K562 (cell line): ENCODE measurements around the gene CCDC85A. TPM values are rescaled to one million over a fixed set of nuclear protein-coding genes. Genes with fewer than 3 reads are reported as not detected.

Experiments used
- ATAC-seq: fragments of 200-7000 bp; cut with Tn5 transposase; 3 replicates; pipeline ENCODE4 v1.9.1; 2020; ENCODE audit warnings: moderate library complexity
- BruUV-seq: library from RNA; stranded (reverse); fragments of 400-500 nt; replicated peaks from 2 replicates; lab custom pipeline; 2021; lab: Mats Ljungman, UMichigan
- CTCF ChIA-PET: fragments of 300-600 bp; formaldehyde crosslinking; extraction: SDS; loops from one replicate; lab custom pipeline; 2021; ENCODE audit warnings: low intra/inter-chr PET ratio; lab: Yijun Ruan, JAX
- POLR2A ChIA-PET: fragments of 300-600, 350-650 bp; sonication (Branson Sonifier 250); formaldehyde crosslinking; extraction: SDS; loops from one replicate; lab custom pipeline; 2021; ENCODE audit warnings: antibody characterized with exemption, inconsistent platforms; lab: Yijun Ruan, JAX
- DNase-seq, 4 experiments: peaks; one replicate each; pipeline versions ENCODE4 v3.0.0 to v3.0.0-alpha.2; 2011 to 2018; ENCODE audit warnings: low spot score in 3 of 4, mixed read lengths in 3 of 4; ENCODE audit errors: extremely low read depth in 1 of 4
- FAIRE-seq: peaks from 2 replicates; lab custom pipeline; 2011; peaks lifted over from hg19 to GRCh38; lab: Jason Lieb, UNC
- H2AFZ ChIP-seq: 2 replicates; pipeline ENCODE4 v1.6.0; 2011; ENCODE audit warnings: low read depth, low read length, control low read depth, inconsistent platforms
- H3K27ac ChIP-seq: fragments of 200-600 bp; 3 replicates; pipeline ENCODE4 v1.8.0; 2011; ENCODE audit warnings: low read depth, mild to moderate bottlenecking, control low read depth, inconsistent platforms, low read length, moderate library complexity, mixed read lengths; ENCODE audit errors: extremely low read depth
- H3K27me3 ChIP-seq, 2 experiments: fragments of 300-600 bp in 1 of 2; 2 replicates in 1 of 2; 3 replicates in 1 of 2; pipeline versions ENCODE4 v1.6.0 to v1.8.0; 2011; ENCODE audit warnings: inconsistent platforms in 2 of 2, low read length in 2 of 2, mild to moderate bottlenecking in 1 of 2, mixed read lengths in 1 of 2, moderate library complexity in 1 of 2; ENCODE audit not compliant: control insufficient read depth in 2 of 2, insufficient read depth in 2 of 2
- H3K36me3 ChIP-seq: fragments of 300-600 bp; 3 replicates; pipeline ENCODE4 v1.8.0; 2011; ENCODE audit warnings: mild to moderate bottlenecking, low read length, inconsistent platforms; ENCODE audit not compliant: control insufficient read depth, insufficient read depth
- H3K4me1 ChIP-seq, 2 experiments: fragments of 200-600 bp in 1 of 2; replicated peaks in 1 of 2; 2 replicates in 1 of 2; 3 replicates in 1 of 2; pipeline versions ENCODE4 v1.5.1 to v1.8.0; 2011; ENCODE audit warnings: inconsistent platforms in 2 of 2, low read length in 2 of 2, mild to moderate bottlenecking in 1 of 2, mixed read lengths in 1 of 2, moderate library complexity in 1 of 2; ENCODE audit not compliant: control insufficient read depth in 2 of 2, insufficient read depth in 2 of 2
- H3K4me2 ChIP-seq: 2 replicates; pipeline ENCODE4 v1.6.1; 2011; ENCODE audit warnings: low read length, control low read depth, inconsistent platforms, mixed read lengths; ENCODE audit not compliant: insufficient read depth
- H3K4me3 ChIP-seq: fragments of 200-600 bp; sonication (generic), shearing (Covaris generic); 2 replicates; pipeline ENCODE4 v1.5.1; 2016; ENCODE audit warnings: control low read depth, inconsistent platforms
- H3K79me2 ChIP-seq: fragments of 200-600 bp; 3 replicates; pipeline ENCODE4 v1.8.0; 2011; ENCODE audit warnings: low read length, inconsistent platforms; ENCODE audit not compliant: control insufficient read depth, insufficient read depth
- H3K9ac ChIP-seq, 2 experiments: 2 replicates each; pipeline versions ENCODE4 v1.6.0 to v1.6.1; 2011; ENCODE audit warnings: low read depth in 2 of 2, low read length in 2 of 2, control low read depth in 1 of 2, inconsistent platforms in 1 of 2, mild to moderate bottlenecking in 1 of 2, mixed read lengths in 1 of 2; ENCODE audit not compliant: insufficient read depth in 1 of 2
- H3K9me1 ChIP-seq: one replicate; pipeline ENCODE4 v1.6.0; 2011; ENCODE audit warnings: inconsistent platforms, mild to moderate bottlenecking, low read length, moderate library complexity; ENCODE audit not compliant: control insufficient read depth, insufficient read depth
- H3K9me3 ChIP-seq: replicated peaks from 2 replicates; pipeline ENCODE4 v1.5.1; 2011; ENCODE audit warnings: low read depth, low read length, inconsistent platforms; ENCODE audit not compliant: control insufficient read depth, insufficient read depth
- H4K20me1 ChIP-seq: replicated peaks from 2 replicates; pipeline ENCODE4 v1.6.1; 2011; ENCODE audit warnings: low read length, inconsistent platforms, mixed read lengths; ENCODE audit not compliant: control insufficient read depth, insufficient read depth
- BHLHE40 ChIP-seq: IDR thresholded peaks from 2 replicates; pipeline ENCODE4 v1.6.1; 2011; ENCODE audit warnings: low read length, improper control_type of control experiment
- BMI1 ChIP-seq: fragments of 150-350 bp; IDR thresholded peaks from 2 replicates; pipeline ENCODE4 v1.6.1; 2014; ENCODE audit warnings: low read length
- CREBBP ChIP-seq: IDR thresholded peaks from one replicate; pipeline ENCODE4 v1.6.1; 2012; ENCODE audit warnings: low read depth, mild to moderate bottlenecking, control low read depth, inconsistent platforms, low read length
- KAT2B ChIP-seq: IDR thresholded peaks from one replicate; pipeline ENCODE4 v1.6.1; 2012; ENCODE audit warnings: low read depth, mild to moderate bottlenecking, control low read depth, inconsistent platforms, low read length, moderate library complexity
- RHOXF2B ChIP-seq: fragments of 250-450 bp; sonication (Bioruptor Pico); conservative IDR thresholded peaks from 2 replicates; pipeline ENCODE4 v1.5.1; 2021
- TSHZ1 ChIP-seq: fragments of 250-450 bp; sonication (Bioruptor Pico); IDR thresholded peaks from 2 replicates; pipeline ENCODE4 v1.4.0; 2020; ENCODE audit warnings: mild to moderate bottlenecking, moderate library complexity
- U2AF1 ChIP-seq: fragments of 200-400 bp; formaldehyde crosslinking; optimal IDR thresholded peaks from 2 replicates; pipeline ENCODE3; 2017; ENCODE audit warnings: mild to moderate bottlenecking, low read depth, low read length, moderate library complexity
- ZNF324 ChIP-seq: fragments of 250-450 bp; sonication (Bioruptor Pico); IDR thresholded peaks from 2 replicates; pipeline ENCODE4 v1.4.0; 2020; ENCODE audit warnings: mild to moderate bottlenecking
- ZNF408 ChIP-seq: fragments of 250-450 bp; sonication (Bioruptor Pico); IDR thresholded peaks from 2 replicates; pipeline ENCODE4 v1.4.0; 2020; ENCODE audit warnings: low read depth, mild to moderate bottlenecking, moderate library complexity
- ZNF586 ChIP-seq: fragments of 450-650 bp; formaldehyde crosslinking; conservative IDR thresholded peaks from 2 replicates; pipeline ENCODE4 v1.4.0; 2020; ENCODE audit warnings: mild to moderate bottlenecking, moderate library complexity
- WGBS: fragments of 100-300 bp; shearing (Covaris generic); methylation state at CpG from one replicate; pipeline ENCODE4 v1.1.6; 2016; ENCODE audit warnings: low coverage, mixed read lengths; ENCODE audit not compliant: insufficient coverage; ENCODE audit errors: missing lambda C conversion rate; 5-methylcytosine and 5-hydroxymethylcytosine counted together
- in situ Hi-C: fragments of 300-500 bp; cut with MboI; formaldehyde crosslinking; loops from 4 replicates; pipeline ENCODE4 v1.15.0; 2018; ENCODE audit warnings: inconsistent platforms, mixed read lengths
- intact Hi-C: fragments of 100-400 bp; cut with micrococcal nuclease; formaldehyde crosslinking; loops from 2 replicates; pipeline ENCODE4 v1.14.2; 2022
- polyA plus RNA-seq, 8 experiments: library from polyadenylated mRNA; depleted of rRNA in 4 of 8; stranded (reverse) in 5 of 8; unstranded in 3 of 8; fragments of >200 nt; fragmentation: Nextera tagmentation in 2 of 8; fragmentation: Illumina TruSeq in 1 of 8; extraction: Ambion mirVana in 2 of 8; extraction: Trizol in 1 of 8; gene quantifications; 2 replicates each; pipeline versions ENCODE4 v1.2.1 to v1.2.3, GENCODE V29; 2011 to 2014; ENCODE audit warnings: inconsistent platforms in 1 of 8, missing spikeins in 1 of 8
- total RNA-seq, 7 experiments: library from RNA; depleted of rRNA in 6 of 7; stranded (reverse); fragments of >200 nt in 6 of 7; fragmentation: Illumina TruSeq in 2 of 7; extraction: Trizol in 2 of 7; gene quantifications; 2 replicates each; pipeline versions ENCODE4 v1.2.1 to v1.2.3, GENCODE V29; 2011 to 2021; ENCODE audit warnings: low replicate concordance in 1 of 7
- TF ChIP-seq, protein P1 (sequence below), 3 experiments: fragments of 200-800 bp in 1 of 3; sonication (Bioruptor generic) in 1 of 3; sonication (generic) in 1 of 3; formaldehyde crosslinking in 1 of 3; IDR thresholded peaks; 2 replicates each; pipeline versions ENCODE4 v1.6.1 to v1.8.0; 2016 to 2022; ENCODE audit warnings: mild to moderate bottlenecking in 2 of 3, missing compliant biosample characterization in 2 of 3, missing genetic modification characterization in 2 of 3, missing genetic modification reagents in 1 of 3
- TF ChIP-seq, protein P2 (sequence below): fragments of 150-350 bp; IDR thresholded peaks from 2 replicates; pipeline ENCODE4 v1.6.1; 2014; ENCODE audit warnings: low read depth, mild to moderate bottlenecking, low read length, borderline replicate concordance
- TF ChIP-seq, protein P3 (sequence below): sonication (generic); formaldehyde crosslinking; IDR thresholded peaks from 2 replicates; pipeline ENCODE4 v1.9.0; 2022; ENCODE audit warnings: mild to moderate bottlenecking, missing genetic modification reagents

CCDC85A gene
- total and polyA plus RNA-seq, 9 of the 15 experiments (the other 6 are each of a cell fraction or from before 2014, with no cell fraction given): 0.03 to 0.14 (median 0.10) TPM; not detected in 5

GRCh38 chr2:56208380-56208779 lies 24.6 kb downstream of the CCDC85A start:
- intact Hi-C loops (no loop called here), in situ Hi-C loops (no loop called here)
- Histone ChIP-seq H3K9me1 (no peaks in the 10 kb centered on the region), H3K9me3 (no peaks in the 10 kb centered on the region), H3K79me2 (no peaks in the 10 kb centered on the region), H3K4me2 (no peak overlapping the region), H3K27ac (no peak overlapping the region), H3K4me1 (no peaks in the 10 kb centered on the region), H3K27me3 (no peaks in the 10 kb centered on the region), H3K9ac (no peak overlapping the region), H2AFZ (no peak overlapping the region), H4K20me1 (no peaks in the 10 kb centered on the region), H3K4me3 (no peak overlapping the region), H3K36me3 (no peaks in the 10 kb centered on the region)
- no peak for ATAC-seq
- no peak for TF ChIP-seq BHLHE40
- no peak for TF ChIP-seq KAT2B
- TF ChIP-seq, protein P1, sequence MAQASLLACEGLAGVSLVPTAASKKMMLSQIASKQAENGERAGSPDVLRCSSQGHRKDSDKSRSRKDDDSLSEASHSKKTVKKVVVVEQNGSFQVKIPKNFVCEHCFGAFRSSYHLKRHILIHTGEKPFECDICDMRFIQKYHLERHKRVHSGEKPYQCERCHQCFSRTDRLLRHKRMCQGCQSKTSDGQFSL (CRISPR knock-in tag; IDR thresholded peaks at IDR 0.05): no peak
- TF ChIP-seq, protein P1 (tag; IDR thresholded peaks at IDR 0.05): no peak
- TF ChIP-seq BMI1: no peak
- TF ChIP-seq CREBBP: no peak
- TF ChIP-seq TSHZ1 (CRISPR knock-in tag): no peak
- no peak for TF ChIP-seq ZNF324
- TF ChIP-seq RHOXF2B (CRISPR knock-in tag): no peak
- no peak for TF ChIP-seq ZNF408
- no peak for TF ChIP-seq ZNF586 (CRISPR knock-in tag)
- TF ChIP-seq U2AF1: no peak
- TF ChIP-seq, protein P2, sequence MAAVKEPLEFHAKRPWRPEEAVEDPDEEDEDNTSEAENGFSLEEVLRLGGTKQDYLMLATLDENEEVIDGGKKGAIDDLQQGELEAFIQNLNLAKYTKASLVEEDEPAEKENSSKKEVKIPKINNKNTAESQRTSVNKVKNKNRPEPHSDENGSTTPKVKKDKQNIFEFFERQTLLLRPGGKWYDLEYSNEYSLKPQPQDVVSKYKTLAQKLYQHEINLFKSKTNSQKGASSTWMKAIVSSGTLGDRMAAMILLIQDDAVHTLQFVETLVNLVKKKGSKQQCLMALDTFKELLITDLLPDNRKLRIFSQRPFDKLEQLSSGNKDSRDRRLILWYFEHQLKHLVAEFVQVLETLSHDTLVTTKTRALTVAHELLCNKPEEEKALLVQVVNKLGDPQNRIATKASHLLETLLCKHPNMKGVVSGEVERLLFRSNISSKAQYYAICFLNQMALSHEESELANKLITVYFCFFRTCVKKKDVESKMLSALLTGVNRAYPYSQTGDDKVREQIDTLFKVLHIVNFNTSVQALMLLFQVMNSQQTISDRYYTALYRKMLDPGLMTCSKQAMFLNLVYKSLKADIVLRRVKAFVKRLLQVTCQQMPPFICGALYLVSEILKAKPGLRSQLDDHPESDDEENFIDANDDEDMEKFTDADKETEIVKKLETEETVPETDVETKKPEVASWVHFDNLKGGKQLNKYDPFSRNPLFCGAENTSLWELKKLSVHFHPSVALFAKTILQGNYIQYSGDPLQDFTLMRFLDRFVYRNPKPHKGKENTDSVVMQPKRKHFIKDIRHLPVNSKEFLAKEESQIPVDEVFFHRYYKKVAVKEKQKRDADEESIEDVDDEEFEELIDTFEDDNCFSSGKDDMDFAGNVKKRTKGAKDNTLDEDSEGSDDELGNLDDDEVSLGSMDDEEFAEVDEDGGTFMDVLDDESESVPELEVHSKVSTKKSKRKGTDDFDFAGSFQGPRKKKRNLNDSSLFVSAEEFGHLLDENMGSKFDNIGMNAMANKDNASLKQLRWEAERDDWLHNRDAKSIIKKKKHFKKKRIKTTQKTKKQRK: no peak
- TF ChIP-seq, protein P3, sequence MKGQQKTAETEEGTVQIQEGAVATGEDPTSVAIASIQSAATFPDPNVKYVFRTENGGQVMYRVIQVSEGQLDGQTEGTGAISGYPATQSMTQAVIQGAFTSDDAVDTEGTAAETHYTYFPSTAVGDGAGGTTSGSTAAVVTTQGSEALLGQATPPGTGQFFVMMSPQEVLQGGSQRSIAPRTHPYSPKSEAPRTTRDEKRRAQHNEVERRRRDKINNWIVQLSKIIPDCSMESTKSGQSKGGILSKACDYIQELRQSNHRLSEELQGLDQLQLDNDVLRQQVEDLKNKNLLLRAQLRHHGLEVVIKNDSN (CRISPR knock-in tag): no peak
- FAIRE-seq: no peak
- WGBS: 0% methylated on average over 1 of the region's 1 CpG
- no TSS peak for BruUV-seq
- ChIA-PET POLR2A (no interaction called here), CTCF (no interaction called here)
- no peak for DNase-seq
